RWPE2 (cell line): Measurements from ENCODE around the gene L3MBTL4.

Source experiments
- ATAC-seq: fragments of 200-7000 bp; cut with Tn5 transposase; 3 replicates; pipeline ENCODE4 v1.9.1; 2021; ENCODE audit warnings: low read depth
- DNase-seq: peaks from one replicate; pipeline ENCODE4 v3.0.0-alpha.2; 2020; ENCODE audit warnings: low spot score
- H3K27ac ChIP-seq: fragments of 450-650 bp; 2 replicates; pipeline ENCODE4 v1.5.1; 2017; ENCODE audit warnings: mild to moderate bottlenecking; ENCODE audit not compliant: poor library complexity, severe bottlenecking
- H3K27me3 ChIP-seq: fragments of 250-450 bp; sonication (Bioruptor Pico); 2 replicates; pipeline ENCODE4 v1.5.1; 2021; ENCODE audit warnings: mild to moderate bottlenecking, moderate library complexity; ENCODE audit not compliant: insufficient read depth, poor library complexity, severe bottlenecking
- H3K36me3 ChIP-seq: fragments of 250-450 bp; sonication (Bioruptor Pico); 2 replicates; pipeline ENCODE4 v1.5.1; 2020; ENCODE audit warnings: low read depth, mild to moderate bottlenecking, moderate library complexity
- H3K4me1 ChIP-seq: fragments of 250-450 bp; sonication (Bioruptor Pico); 2 replicates; pipeline ENCODE4 v1.5.1; 2021; ENCODE audit warnings: mild to moderate bottlenecking, moderate library complexity; ENCODE audit not compliant: insufficient read depth, poor library complexity, severe bottlenecking
- H3K4me3 ChIP-seq: fragments of 250-450 bp; sonication (Bioruptor Pico); 2 replicates; pipeline ENCODE4 v1.5.1; 2021; ENCODE audit warnings: mild to moderate bottlenecking, moderate library complexity; ENCODE audit not compliant: severe bottlenecking
- H3K9me3 ChIP-seq: fragments of 250-450 bp; sonication (Bioruptor Pico); 2 replicates; pipeline ENCODE4 v1.5.1; 2021; ENCODE audit warnings: mild to moderate bottlenecking, moderate library complexity; ENCODE audit not compliant: severe bottlenecking
- TF ChIP-seq, protein P1 (sequence below): fragments of 450-650 bp; IDR thresholded peaks from one replicate; pipeline ENCODE4 v1.5.1; 2017; ENCODE audit warnings: mild to moderate bottlenecking, moderate library complexity; ENCODE audit not compliant: poor library complexity, severe bottlenecking

L3MBTL4 gene

DNA sequence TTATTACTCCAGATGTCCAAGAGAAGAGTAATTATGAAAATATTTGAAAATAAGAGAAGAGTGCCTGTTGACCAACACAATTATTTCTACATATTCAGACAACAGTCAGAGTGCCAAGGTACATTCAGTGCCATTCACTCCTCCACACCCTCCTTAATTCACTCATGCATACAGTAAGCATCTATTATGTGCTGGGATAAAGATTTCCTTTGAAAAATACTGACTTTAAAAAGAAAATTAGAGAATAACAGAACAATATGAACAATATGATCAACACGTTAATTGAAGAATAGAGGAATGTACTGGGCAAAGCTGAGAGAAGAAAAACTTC lies 203.6 kb downstream of the L3MBTL4 start:
- no peaks in the 10 kb centered on the region for H3K27me3 ChIP-seq
- H3K4me1 ChIP-seq: no peaks in the 10 kb centered on the region
- no peak overlapping the region for H3K27ac ChIP-seq
- no peaks in the 10 kb centered on the region for H3K36me3 ChIP-seq
- H3K9me3 ChIP-seq: no peaks in the 10 kb centered on the region
- TF ChIP-seq, protein P1, sequence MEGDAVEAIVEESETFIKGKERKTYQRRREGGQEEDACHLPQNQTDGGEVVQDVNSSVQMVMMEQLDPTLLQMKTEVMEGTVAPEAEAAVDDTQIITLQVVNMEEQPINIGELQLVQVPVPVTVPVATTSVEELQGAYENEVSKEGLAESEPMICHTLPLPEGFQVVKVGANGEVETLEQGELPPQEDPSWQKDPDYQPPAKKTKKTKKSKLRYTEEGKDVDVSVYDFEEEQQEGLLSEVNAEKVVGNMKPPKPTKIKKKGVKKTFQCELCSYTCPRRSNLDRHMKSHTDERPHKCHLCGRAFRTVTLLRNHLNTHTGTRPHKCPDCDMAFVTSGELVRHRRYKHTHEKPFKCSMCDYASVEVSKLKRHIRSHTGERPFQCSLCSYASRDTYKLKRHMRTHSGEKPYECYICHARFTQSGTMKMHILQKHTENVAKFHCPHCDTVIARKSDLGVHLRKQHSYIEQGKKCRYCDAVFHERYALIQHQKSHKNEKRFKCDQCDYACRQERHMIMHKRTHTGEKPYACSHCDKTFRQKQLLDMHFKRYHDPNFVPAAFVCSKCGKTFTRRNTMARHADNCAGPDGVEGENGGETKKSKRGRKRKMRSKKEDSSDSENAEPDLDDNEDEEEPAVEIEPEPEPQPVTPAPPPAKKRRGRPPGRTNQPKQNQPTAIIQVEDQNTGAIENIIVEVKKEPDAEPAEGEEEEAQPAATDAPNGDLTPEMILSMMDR: no peak
- no peak for DNase-seq
- no peak overlapping the region for H3K4me3 ChIP-seq
- no peak for ATAC-seq

DNA sequence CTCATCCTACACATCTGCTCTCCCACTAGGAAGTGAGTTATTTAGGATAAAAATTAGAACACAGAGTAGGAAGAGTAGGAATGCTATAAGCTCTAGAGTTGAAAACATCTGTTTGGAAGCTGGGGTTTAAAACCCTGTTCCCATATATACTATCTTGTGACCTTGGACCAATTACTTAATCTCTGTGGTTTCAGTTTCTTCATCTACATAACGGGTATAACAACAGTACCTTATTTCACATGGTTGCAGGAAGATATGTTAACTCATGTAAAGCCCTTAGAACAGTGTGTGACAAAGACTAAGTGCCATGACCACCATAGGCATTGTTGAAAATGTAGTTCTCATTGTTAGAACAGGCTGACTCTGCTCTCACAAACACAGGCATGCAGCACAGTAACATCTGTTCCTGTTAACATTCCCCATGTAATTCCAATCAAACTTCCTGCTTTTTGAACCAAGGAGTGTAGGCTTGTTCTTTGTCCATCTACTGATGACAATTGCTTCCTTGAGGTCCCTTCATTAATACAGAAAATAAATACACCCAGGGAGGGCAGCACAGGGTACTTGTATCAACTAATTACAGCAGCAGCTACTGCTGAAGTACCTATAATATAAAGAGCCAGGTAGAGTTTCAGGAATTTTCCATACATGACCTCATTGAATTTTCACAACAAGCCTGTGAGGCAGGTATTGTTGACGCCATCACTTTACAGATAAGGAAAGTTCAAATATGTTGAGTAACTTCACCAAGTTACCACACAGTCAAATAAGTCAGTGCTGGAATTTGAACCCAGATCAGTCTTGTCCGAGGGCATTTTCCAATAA lies 204.2 kb downstream of the L3MBTL4 start:
- ATAC-seq (no peak), DNase-seq (no peak)
- Histone ChIP-seq H3K9me3 (no peaks in the 10 kb centered on the region), H3K4me1 (no peaks in the 10 kb centered on the region), H3K27ac (no peak overlapping the region), H3K36me3 (no peaks in the 10 kb centered on the region), H3K27me3 (no peaks in the 10 kb centered on the region), H3K4me3 (no peak overlapping the region)
- TF ChIP-seq, protein P1: no peak

DNA sequence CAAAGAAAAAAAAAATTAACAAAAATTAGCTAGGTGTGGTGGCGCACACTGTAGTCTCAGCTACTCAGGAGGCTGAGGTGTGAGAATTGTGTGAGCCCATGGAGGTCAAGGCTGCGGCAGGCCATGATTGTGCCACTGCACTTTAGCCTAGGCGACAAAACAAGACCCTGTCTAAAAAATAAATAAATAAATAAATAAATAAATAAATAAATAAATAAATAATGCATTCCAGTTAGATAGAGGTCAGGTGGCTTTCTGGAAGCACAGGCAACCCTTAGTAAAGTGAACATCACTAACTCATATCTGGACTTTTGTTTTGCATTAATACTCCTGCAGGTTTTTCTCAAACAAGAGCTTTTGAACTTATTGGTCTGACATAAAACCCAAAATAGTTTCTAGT lies 206.8 kb downstream of the L3MBTL4 start:
- Histone ChIP-seq H3K27ac (no peak overlapping the region), H3K4me1 (no peaks in the 10 kb centered on the region), H3K27me3 (no peaks in the 10 kb centered on the region), H3K9me3 (no peaks in the 10 kb centered on the region), H3K4me3 (no peak overlapping the region), H3K36me3 (no peaks in the 10 kb centered on the region)
- ATAC-seq: no peak
- DNase-seq: no peak
- TF ChIP-seq, protein P1: no peak

DNA sequence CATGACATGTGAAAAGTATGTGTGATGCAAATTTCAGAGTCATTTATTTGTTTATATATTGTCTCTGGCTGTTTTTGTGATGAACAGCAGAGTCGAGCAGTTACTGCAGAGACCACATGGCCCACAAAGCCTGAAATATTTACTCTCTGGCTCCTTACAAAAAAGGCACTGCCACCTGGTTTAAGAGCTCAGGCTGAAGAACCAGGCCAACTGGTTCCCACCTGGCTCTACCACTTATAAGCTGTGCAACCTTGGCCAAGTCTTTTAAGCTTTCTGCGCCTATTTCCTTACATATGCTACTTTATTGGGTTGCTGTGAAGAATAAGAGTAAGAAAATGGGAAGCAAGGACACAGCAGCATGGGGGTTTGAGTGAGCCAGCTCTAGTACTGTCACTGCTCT lies 207.6 kb downstream of the L3MBTL4 start:
- DNase-seq: no peak
- TF ChIP-seq, protein P1: no peak
- no peaks in the 10 kb centered on the region for H3K9me3 ChIP-seq

DNA sequence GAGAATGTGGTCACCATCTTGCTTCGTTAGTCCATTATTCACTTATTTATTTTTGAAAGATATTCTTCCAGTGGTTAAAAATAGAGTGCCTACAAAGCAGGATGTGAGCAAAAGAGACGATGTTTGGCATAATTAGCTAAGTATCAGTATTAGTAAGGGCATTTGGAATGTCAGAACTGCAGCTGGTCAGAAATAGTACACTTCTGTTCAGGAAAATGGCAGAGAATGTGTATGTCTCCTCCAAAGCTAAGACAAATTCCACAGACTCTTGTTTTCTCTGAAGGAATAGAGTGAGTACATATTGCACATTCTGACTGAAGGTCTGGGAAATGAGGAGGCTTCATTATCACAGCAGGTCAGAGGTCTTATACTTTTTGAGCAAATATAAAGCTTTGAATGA lies 209.0 kb downstream of the L3MBTL4 start:
- TF ChIP-seq, protein P1: no peak
- H3K27me3 ChIP-seq: no peaks in the 10 kb centered on the region
- no peak overlapping the region for H3K27ac ChIP-seq
- no peaks in the 10 kb centered on the region for H3K9me3 ChIP-seq
- ATAC-seq: no peak
- no peaks in the 10 kb centered on the region for H3K4me1 ChIP-seq
- DNase-seq: no peak
- H3K4me3 ChIP-seq: no peak overlapping the region
- H3K36me3 ChIP-seq: no peaks in the 10 kb centered on the region

More for the DNA sequence above, 207.6 kb downstream of the L3MBTL4 start:
- Histone ChIP-seq H3K4me1 (no peaks in the 10 kb centered on the region), H3K27ac (no peak overlapping the region), H3K27me3 (no peaks in the 10 kb centered on the region), H3K4me3 (no peak overlapping the region), H3K36me3 (no peaks in the 10 kb centered on the region)
- no peak for ATAC-seq
